ENCODE results near the gene ARHGAP6. TPM values are rescaled to one million over a fixed set of nuclear protein-coding genes. Genes with fewer than 3 reads are reported as not detected.

The ARHGAP6 gene
- total RNA-seq, 1 experiment from 2014 or later, result 0.10 TPM

DNA sequence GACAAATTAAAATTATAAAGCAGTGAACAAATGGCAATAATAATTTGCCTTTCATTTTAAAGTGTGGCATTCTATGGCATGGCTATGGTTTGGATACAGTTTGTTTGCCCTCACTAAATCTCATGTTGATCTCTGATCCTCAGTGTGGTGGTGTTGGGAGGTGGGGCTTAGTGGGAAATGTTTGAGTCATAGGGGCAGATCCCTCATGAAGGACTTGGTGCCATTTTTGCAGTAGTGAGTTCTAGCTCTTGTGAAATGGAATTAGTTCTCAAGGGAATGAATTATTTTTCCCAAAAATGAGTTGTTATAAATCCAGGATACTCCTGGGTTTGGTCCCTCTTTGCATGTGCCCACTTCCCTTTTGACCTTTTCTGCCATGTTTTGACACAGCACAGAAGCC, 191.1 kb downstream of the ARHGAP6 start:
- no peak for ATAC-seq
- POLR2A ChIA-PET, result no interaction called here

DNA sequence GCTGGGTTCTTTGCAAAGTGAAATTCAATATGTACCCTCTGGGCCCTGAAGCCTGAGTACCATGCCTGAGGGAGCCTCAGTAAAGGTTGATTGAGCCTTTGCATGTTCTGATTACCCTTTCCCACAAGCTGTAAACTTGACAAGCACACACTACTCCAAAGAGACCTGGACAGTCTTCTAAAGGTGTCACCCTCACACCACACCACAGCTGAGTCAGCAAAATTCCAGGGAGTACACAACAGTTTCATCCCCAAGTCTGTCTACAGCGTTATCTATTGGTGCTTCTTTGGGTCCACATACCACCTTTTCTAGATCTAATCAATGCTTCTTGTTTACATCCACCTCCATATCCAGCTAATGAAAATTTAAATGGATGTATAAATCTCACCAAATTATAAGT, 191.7 kb downstream of the ARHGAP6 start:
- ChIA-PET RAD21 (ENCODE audit: low non-redundant PET in 1 of 2, low total read pairs in 2 of 2, uncharacterized antibody in 2 of 2, unreplicated experiment in 2 of 2) (no interaction called here), CTCF (no interaction called here), POLR2A (no interaction called here)
- no peaks in the 10 kb centered on the region for H3K4me1 ChIP-seq (ENCODE audit: control insufficient read depth in 1 of 2, insufficient read depth in 2 of 2, low read length in 2 of 2)
- H3K27me3 ChIP-seq (ENCODE audit: insufficient read depth, low read length), result no peaks in the 10 kb centered on the region
- ATAC-seq, result no peak
- no peaks in the 10 kb centered on the region for H3K9me3 ChIP-seq (ENCODE audit: control insufficient read depth in 1 of 2, insufficient read depth in 1 of 2, low read depth in 1 of 2, low read length in 2 of 2)
- no peaks in the 10 kb centered on the region for H4K20me1 ChIP-seq (ENCODE audit: insufficient read depth)
- no peak overlapping the region for H3K27ac ChIP-seq (ENCODE audit: low read depth, low read length)
- H3K4me2 ChIP-seq (ENCODE audit: low read length), result no peak overlapping the region
- H2AFZ ChIP-seq (ENCODE audit: low read depth, low read length, poor library complexity, severe bottlenecking), result no peak overlapping the region
- no peaks in the 10 kb centered on the region for H3K36me3 ChIP-seq (ENCODE audit: control insufficient read depth in 1 of 2, insufficient read depth in 2 of 2, low read length in 2 of 2)
- intact Hi-C loops (cut with micrococcal nuclease), result no loop called here
- TF ChIP-seq SP1 (IDR thresholded peaks at IDR 0.05; ENCODE audit: low read depth), result no peak
- TF ChIP-seq, protein P1, sequence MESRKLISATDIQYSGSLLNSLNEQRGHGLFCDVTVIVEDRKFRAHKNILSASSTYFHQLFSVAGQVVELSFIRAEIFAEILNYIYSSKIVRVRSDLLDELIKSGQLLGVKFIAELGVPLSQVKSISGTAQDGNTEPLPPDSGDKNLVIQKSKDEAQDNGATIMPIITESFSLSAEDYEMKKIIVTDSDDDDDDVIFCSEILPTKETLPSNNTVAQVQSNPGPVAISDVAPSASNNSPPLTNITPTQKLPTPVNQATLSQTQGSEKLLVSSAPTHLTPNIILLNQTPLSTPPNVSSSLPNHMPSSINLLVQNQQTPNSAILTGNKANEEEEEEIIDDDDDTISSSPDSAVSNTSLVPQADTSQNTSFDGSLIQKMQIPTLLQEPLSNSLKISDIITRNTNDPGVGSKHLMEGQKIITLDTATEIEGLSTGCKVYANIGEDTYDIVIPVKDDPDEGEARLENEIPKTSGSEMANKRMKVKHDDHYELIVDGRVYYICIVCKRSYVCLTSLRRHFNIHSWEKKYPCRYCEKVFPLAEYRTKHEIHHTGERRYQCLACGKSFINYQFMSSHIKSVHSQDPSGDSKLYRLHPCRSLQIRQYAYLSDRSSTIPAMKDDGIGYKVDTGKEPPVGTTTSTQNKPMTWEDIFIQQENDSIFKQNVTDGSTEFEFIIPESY (IDR thresholded peaks at IDR 0.05; ENCODE audit: extremely low read depth, insufficient replicate concordance, low read length), result no peak
- TF ChIP-seq CEBPB (IDR thresholded peaks at IDR 0.05; ENCODE audit: low read depth), result no peak
- no peak for TF ChIP-seq TCF7L2 (IDR thresholded peaks at IDR 0.05; ENCODE audit: borderline replicate concordance, extremely low read depth, insufficient read depth, insufficient read length)
- TF ChIP-seq EZH2phosphoT487 (IDR thresholded peaks at IDR 0.05; ENCODE audit: borderline replicate concordance), result no peak
- no peak for TF ChIP-seq JUND (IDR thresholded peaks at IDR 0.05)
- TF ChIP-seq FOSL1 (IDR thresholded peaks at IDR 0.05; ENCODE audit: low read depth), result no peak
- no peak for TF ChIP-seq CBX3 (IDR thresholded peaks at IDR 0.05; ENCODE audit: low read depth)
- TF ChIP-seq SRF (IDR thresholded peaks at IDR 0.05; ENCODE audit: low read depth), result no peak
- TF ChIP-seq ZNF274 (IDR thresholded peaks at IDR 0.05; ENCODE audit: low read depth, low read length), result no peak
- no peak for TF ChIP-seq RAD21 (IDR thresholded peaks at IDR 0.05; ENCODE audit: low read depth)
- no peak for TF ChIP-seq POLR2AphosphoS5 (IDR thresholded peaks at IDR 0.05; ENCODE audit: low read depth, low read length)
- TF ChIP-seq SIN3A (IDR thresholded peaks at IDR 0.05; ENCODE audit: low read depth), result no peak
- no peak for DNase-seq (ENCODE audit: low read depth, low spot score)
- no peak overlapping the region for H3K9ac ChIP-seq (ENCODE audit: low read length)
- BruUV-seq (replicated peaks), result no TSS peak
- H3K79me2 ChIP-seq (ENCODE audit: insufficient read depth, low read length), result no peaks in the 10 kb centered on the region
- no peak overlapping the region for H3K4me3 ChIP-seq (replicated peaks in 1 of 2; ENCODE audit: low read depth in 1 of 2, low read length in 2 of 2)
- no peaks in the 10 kb centered on the region for H3K9me2 ChIP-seq (ENCODE audit: insufficient read depth)

More for the DNA sequence above, 191.1 kb downstream of the ARHGAP6 start:
- TF ChIP-seq EZH2phosphoT487 (IDR thresholded peaks at IDR 0.05; ENCODE audit: borderline replicate concordance), result no peak
- TF ChIP-seq, protein P2, sequence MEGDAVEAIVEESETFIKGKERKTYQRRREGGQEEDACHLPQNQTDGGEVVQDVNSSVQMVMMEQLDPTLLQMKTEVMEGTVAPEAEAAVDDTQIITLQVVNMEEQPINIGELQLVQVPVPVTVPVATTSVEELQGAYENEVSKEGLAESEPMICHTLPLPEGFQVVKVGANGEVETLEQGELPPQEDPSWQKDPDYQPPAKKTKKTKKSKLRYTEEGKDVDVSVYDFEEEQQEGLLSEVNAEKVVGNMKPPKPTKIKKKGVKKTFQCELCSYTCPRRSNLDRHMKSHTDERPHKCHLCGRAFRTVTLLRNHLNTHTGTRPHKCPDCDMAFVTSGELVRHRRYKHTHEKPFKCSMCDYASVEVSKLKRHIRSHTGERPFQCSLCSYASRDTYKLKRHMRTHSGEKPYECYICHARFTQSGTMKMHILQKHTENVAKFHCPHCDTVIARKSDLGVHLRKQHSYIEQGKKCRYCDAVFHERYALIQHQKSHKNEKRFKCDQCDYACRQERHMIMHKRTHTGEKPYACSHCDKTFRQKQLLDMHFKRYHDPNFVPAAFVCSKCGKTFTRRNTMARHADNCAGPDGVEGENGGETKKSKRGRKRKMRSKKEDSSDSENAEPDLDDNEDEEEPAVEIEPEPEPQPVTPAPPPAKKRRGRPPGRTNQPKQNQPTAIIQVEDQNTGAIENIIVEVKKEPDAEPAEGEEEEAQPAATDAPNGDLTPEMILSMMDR (IDR thresholded peaks at IDR 0.05 in 2 of 3, conservative IDR thresholded peaks at IDR 0.05 in 1 of 3; ENCODE audit: borderline replicate concordance in 1 of 3, insufficient read depth in 1 of 3, low read depth in 2 of 3, low read length in 2 of 3), result no peak
- TF ChIP-seq EGR1 (IDR thresholded peaks at IDR 0.05; ENCODE audit: low read depth), result no peak
- Histone ChIP-seq H3K27ac (ENCODE audit: low read depth, low read length) (no peak overlapping the region), H3K4me3 (replicated peaks in 1 of 2; ENCODE audit: low read depth in 1 of 2, low read length in 2 of 2) (no peak overlapping the region), H3K36me3 (ENCODE audit: control insufficient read depth in 1 of 2, insufficient read depth in 2 of 2, low read length in 2 of 2) (no peaks in the 10 kb centered on the region), H3K4me2 (ENCODE audit: low read length) (no peak overlapping the region), H4K20me1 (ENCODE audit: insufficient read depth) (no peaks in the 10 kb centered on the region), H3K9me3 (ENCODE audit: control insufficient read depth in 1 of 2, insufficient read depth in 1 of 2, low read depth in 1 of 2, low read length in 2 of 2) (no peaks in the 10 kb centered on the region), H3K9me2 (ENCODE audit: insufficient read depth) (no peaks in the 10 kb centered on the region), H2AFZ (ENCODE audit: low read depth, low read length, poor library complexity, severe bottlenecking) (no peak overlapping the region), H3K79me2 (ENCODE audit: insufficient read depth, low read length) (no peaks in the 10 kb centered on the region), H3K27me3 (ENCODE audit: insufficient read depth, low read length) (no peaks in the 10 kb centered on the region), H3K4me1 (ENCODE audit: control insufficient read depth in 1 of 2, insufficient read depth in 2 of 2, low read length in 2 of 2) (no peaks in the 10 kb centered on the region), H3K9ac (ENCODE audit: low read length) (no peak overlapping the region)
- no peak for DNase-seq (ENCODE audit: low read depth, low spot score)
- ChIA-PET CTCF (no interaction called here), RAD21 (ENCODE audit: low non-redundant PET in 1 of 2, low total read pairs in 2 of 2, uncharacterized antibody in 2 of 2, unreplicated experiment in 2 of 2) (no interaction called here)
- intact Hi-C loops (cut with micrococcal nuclease), result no loop called here
- no TSS peak for BruUV-seq (replicated peaks)

Measured in HCT116 (cell line).